Kidney (tissue), 14 donors: ENCODE results near the gene IFT27. TPM values are rescaled to one million over a fixed set of nuclear protein-coding genes. Genes with fewer than 3 reads are reported as not detected.
A peak's percentile ranks its signal among the peaks of the same experiment; 100 is the strongest.

ENCODE experiments used
- DNase-seq, 5 donors: peaks; one replicate each; pipeline ENCODE4 v3.0.0-alpha.2; 2013 to 2020
- FAIRE-seq: peaks from 2 replicates; lab custom pipeline; 2012; peaks lifted over from hg19 to GRCh38; lab: Jason Lieb, UNC
- H3K27ac ChIP-seq, 2 donors: one replicate each; pipeline ENCODE4 v1.7.0; 2013; ENCODE audit warnings: low read depth in 2 of 2, low read length in 2 of 2, inconsistent platforms in 1 of 2
- H3K27me3 ChIP-seq: one replicate; pipeline ENCODE4 v1.7.1; 2013; ENCODE audit warnings: low read length, inconsistent platforms; ENCODE audit not compliant: control insufficient read depth, insufficient read depth
- H3K36me3 ChIP-seq, 3 donors: one replicate each; pipeline versions ENCODE4 v1.7.0 to v1.7.1; 2013; ENCODE audit warnings: low read length in 3 of 3, control low read depth in 1 of 3, inconsistent platforms in 1 of 3; ENCODE audit not compliant: insufficient read depth in 3 of 3, control insufficient read depth in 2 of 3
- H3K4me1 ChIP-seq, 3 donors: one replicate each; pipeline versions ENCODE4 v1.7.0 to v1.7.1; 2013; ENCODE audit warnings: low read length in 3 of 3, inconsistent platforms in 1 of 3, low read depth in 1 of 3; ENCODE audit not compliant: control insufficient read depth in 2 of 3, insufficient read depth in 2 of 3
- H3K4me3 ChIP-seq, 3 donors: one replicate each; pipeline versions ENCODE4 v1.7.0 to v1.8.1; 2013; ENCODE audit warnings: low read length in 3 of 3, control low read depth in 1 of 3, inconsistent platforms in 1 of 3
- H3K9ac ChIP-seq, 3 donors: one replicate each; pipeline versions ENCODE4 v1.7.0 to v1.7.1; 2013; ENCODE audit warnings: low read length in 3 of 3, control low read depth in 1 of 3, inconsistent platforms in 1 of 3
- H3K9me3 ChIP-seq, 3 donors: one replicate each; pipeline versions ENCODE4 v1.7.0 to v1.7.1; 2013; ENCODE audit warnings: low read length in 3 of 3, control low read depth in 1 of 3, inconsistent platforms in 1 of 3; ENCODE audit not compliant: control insufficient read depth in 2 of 3, insufficient read depth in 1 of 3
- intact Hi-C: fragments of 100-400 bp; cut with DNase I; formaldehyde crosslinking; loops from one replicate; pipeline ENCODE4 v1.11.1; 2022
- polyA plus RNA-seq: library from polyadenylated mRNA; stranded (reverse); fragments of 350-450 nt; fragmentation: Illumina TruSeq; extraction: RNeasy Lipid Tissue Mini Kit (QIAGEN cat#74804); gene quantifications from one replicate; pipeline ENCODE4 v1.2.3, GENCODE V29; 2014; ENCODE audit warnings: low read depth, low replicate concordance; ENCODE audit not compliant: insufficient read depth
- total RNA-seq: library from RNA; stranded (reverse); fragmentation: NEBNext Ultra II Directional; extraction: Animal tissue kit (Norgen Biotek cat#: 25700); gene quantifications from one replicate; pipeline ENCODE4 v1.2.1, GENCODE V29; 2021
- TF ChIP-seq, protein P1 (sequence below): IDR thresholded peaks from 3 replicates; pipeline ENCODE4 v1.5.1; 2012; ENCODE audit warnings: mild to moderate bottlenecking, moderate library complexity, borderline replicate concordance; ENCODE audit not compliant: insufficient read depth; ENCODE audit errors: extremely low read depth
- donor health status: control.
- donor health status: control.
- donor health status: control.
- donor health status: control.
- donor health status: control.
- donor health status: DM: yes; HTN: yes; CAD: no.
- donor health status: Normal renal cell carcinoma (clear cell type).

The IFT27 gene
- total and polyA plus RNA-seq, 2 donors from 2014 or later, result 33.1 to 52.7 TPM

DNA sequence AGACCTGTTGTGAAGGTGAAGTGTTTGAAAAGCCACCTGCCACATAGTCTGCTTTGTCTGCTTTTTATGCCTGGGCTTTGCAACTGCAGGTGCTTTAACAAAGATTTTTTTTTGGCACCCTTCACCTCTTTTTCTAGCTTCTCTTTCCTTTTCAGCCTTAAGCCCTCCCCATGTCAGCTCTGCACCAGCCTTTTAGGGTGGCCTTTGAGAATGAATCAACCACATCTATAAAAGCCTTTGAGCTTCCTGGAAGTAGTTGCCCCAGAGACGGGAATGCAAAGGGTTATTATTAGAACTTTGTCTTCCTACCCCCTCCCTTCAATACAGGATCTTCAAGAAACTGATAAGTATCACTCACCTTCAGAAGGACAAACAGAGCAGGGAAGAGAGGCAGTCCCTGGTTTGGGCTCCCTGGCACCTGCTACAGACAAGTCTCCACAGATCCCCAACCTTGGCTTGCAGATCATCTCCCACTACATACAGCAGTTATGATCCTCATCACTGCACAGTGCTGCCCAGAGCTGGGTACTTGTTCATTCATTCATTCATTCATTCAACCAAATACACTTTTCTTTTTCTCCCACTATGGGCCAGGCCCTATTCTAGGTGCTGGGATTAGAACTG, 32.9 kb upstream of the IFT27 start:
- DNase-seq (no peak), FAIRE-seq (no peak)
- peaks cover 0 to 3% (median 0%) of the 10 kb centered on the region in 3 donors for H3K4me1 ChIP-seq
- no peaks in the 10 kb centered on the region for H3K36me3 ChIP-seq
- H3K9me3 ChIP-seq, result no peaks in the 10 kb centered on the region
- no peak overlapping the region for H3K27ac ChIP-seq
- TF ChIP-seq, protein P1, sequence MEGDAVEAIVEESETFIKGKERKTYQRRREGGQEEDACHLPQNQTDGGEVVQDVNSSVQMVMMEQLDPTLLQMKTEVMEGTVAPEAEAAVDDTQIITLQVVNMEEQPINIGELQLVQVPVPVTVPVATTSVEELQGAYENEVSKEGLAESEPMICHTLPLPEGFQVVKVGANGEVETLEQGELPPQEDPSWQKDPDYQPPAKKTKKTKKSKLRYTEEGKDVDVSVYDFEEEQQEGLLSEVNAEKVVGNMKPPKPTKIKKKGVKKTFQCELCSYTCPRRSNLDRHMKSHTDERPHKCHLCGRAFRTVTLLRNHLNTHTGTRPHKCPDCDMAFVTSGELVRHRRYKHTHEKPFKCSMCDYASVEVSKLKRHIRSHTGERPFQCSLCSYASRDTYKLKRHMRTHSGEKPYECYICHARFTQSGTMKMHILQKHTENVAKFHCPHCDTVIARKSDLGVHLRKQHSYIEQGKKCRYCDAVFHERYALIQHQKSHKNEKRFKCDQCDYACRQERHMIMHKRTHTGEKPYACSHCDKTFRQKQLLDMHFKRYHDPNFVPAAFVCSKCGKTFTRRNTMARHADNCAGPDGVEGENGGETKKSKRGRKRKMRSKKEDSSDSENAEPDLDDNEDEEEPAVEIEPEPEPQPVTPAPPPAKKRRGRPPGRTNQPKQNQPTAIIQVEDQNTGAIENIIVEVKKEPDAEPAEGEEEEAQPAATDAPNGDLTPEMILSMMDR, result no peak
- H3K9ac ChIP-seq, result no peak overlapping the region
- H3K27me3 ChIP-seq, result no peaks in the 10 kb centered on the region
- no peak overlapping the region for H3K4me3 ChIP-seq
- intact Hi-C loops, result no loop called here

DNA sequence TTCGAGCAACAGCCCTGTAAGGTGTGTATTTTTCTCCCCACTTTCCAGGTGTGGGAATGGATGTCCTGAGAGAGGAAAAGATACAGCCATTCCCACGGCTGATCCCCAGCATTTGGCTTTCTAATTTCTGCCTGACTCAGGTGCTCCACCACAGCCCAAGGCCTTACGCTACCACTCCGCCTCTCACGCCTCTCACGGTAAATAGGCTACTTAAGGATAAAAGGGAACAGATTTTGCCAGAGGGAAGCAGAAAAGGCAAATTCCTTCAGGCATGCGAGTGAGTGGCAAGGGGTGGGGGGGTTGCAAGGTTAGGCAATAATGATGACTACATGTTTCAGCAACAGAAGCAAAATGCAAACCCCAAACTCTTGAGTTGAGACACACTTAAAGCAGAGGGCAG, 31.7 kb upstream of the IFT27 start:
- Histone ChIP-seq H3K27ac (no peak overlapping the region), H3K9ac (no peak overlapping the region), H3K4me1 (peaks cover 0 to 3% (median 0%) of the 10 kb centered on the region in 3 donors), H3K4me3 (no peak overlapping the region), H3K36me3 (no peaks in the 10 kb centered on the region), H3K9me3 (no peaks in the 10 kb centered on the region), H3K27me3 (no peaks in the 10 kb centered on the region)
- intact Hi-C loops, result no loop called here
- DNase-seq, result no peak
- no peak for FAIRE-seq
- TF ChIP-seq, protein P1, result no peak

DNA sequence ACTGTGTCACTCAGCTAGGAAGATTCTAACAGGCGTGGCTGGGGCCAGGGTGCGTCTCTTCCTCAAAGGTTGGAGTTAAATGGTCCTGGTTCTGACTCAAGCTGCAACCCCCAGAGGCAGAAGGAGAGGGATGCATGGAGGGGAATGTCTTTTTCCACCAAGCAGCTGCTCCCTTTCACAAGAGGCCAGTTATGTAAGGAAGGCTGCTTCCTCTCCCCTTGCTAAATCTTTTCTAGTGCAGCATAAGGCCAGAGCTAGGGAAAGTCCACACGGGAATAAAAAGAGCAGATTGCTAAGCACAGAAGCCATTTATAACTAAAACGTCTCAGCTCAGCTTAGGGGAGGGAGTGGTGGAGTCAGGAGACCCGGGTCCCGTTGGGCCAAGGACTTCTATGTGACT, 30.9 kb upstream of the IFT27 start:
- intact Hi-C loops, result no loop called here
- H3K27me3 ChIP-seq, result no peaks in the 10 kb centered on the region
- no peak overlapping the region for H3K9ac ChIP-seq
- H3K9me3 ChIP-seq, result no peaks in the 10 kb centered on the region
- DNase-seq (peak in 1 of 5 donors; percentile 74), FAIRE-seq (no peak)
- no peak overlapping the region for H3K4me3 ChIP-seq
- no peaks in the 10 kb centered on the region for H3K36me3 ChIP-seq
- H3K27ac ChIP-seq, result no peak overlapping the region
- H3K4me1 ChIP-seq, result peaks cover 0 to 3% (median 0%) of the 10 kb centered on the region in 3 donors
- TF ChIP-seq, protein P1, result no peak

DNA sequence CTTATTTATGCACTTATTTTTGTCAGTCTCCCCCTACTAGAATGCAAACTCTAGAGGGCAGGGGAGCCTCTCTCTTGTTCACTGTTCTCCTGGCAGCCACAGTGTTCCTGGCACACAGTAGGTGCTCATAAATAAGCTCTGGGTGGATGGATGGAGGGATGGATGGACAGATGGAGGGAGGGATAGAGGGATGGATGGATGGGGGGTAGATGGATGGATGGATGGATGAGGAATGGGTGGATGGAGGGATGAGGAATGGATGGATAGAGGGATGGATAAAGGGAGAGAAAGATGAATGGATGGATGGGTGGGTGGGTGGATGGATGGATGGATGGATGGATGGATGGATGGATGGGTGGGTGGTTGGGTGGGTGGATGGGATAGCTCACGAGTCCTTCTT, 27.4 kb upstream of the IFT27 start:
- Histone ChIP-seq H3K4me1 (peaks cover 0 to 2% (median 0%) of the 10 kb centered on the region in 3 donors), H3K27ac (no peak overlapping the region), H3K4me3 (no peak overlapping the region), H3K36me3 (no peaks in the 10 kb centered on the region), H3K9me3 (no peaks in the 10 kb centered on the region), H3K9ac (no peak overlapping the region), H3K27me3 (no peaks in the 10 kb centered on the region)
- intact Hi-C loops, result no loop called here
- DNase-seq, result no peak
- TF ChIP-seq, protein P1, result no peak
- FAIRE-seq, result no peak
